Measurements from ENCODE around the gene SLC2A9.

GRCh38 chr4:10022346-10023049 lies 1.2 kb upstream of the SLC2A9 start:
- TF ChIP-seq POLR2A (IDR thresholded peaks at IDR 0.05; ENCODE audit: low read depth) (no peak), CTCF (IDR thresholded peaks at IDR 0.05) (no peak), EP300 (IDR thresholded peaks at IDR 0.05) (no peak)
